PFSK-1 (cell line): Measurements from ENCODE around the gene HECA.

Experiments used
- FOXP2 ChIP-seq: optimal IDR thresholded peaks from 2 replicates; pipeline ENCODE3; 2011; ENCODE audit warnings: borderline replicate concordance, control low read depth, inconsistent platforms; ENCODE audit not compliant: insufficient read depth; ENCODE audit errors: extremely low read length, extremely low read depth
- POLR2AphosphoS5 ChIP-seq: IDR thresholded peaks from 2 replicates; pipeline ENCODE4 v1.6.1; 2012; ENCODE audit warnings: low read depth, mild to moderate bottlenecking, control low read depth, low read length, moderate library complexity
- SIN3A ChIP-seq: IDR thresholded peaks from 2 replicates; pipeline ENCODE4 v1.6.1; 2012; ENCODE audit warnings: mild to moderate bottlenecking, low read length, moderate library complexity, borderline replicate concordance; ENCODE audit not compliant: insufficient read depth
- TAF1 ChIP-seq: IDR thresholded peaks from 2 replicates; pipeline ENCODE4 v1.6.1; 2012; ENCODE audit warnings: low read length, control low read depth, borderline replicate concordance; ENCODE audit not compliant: insufficient read depth
- TF ChIP-seq, protein P1 (sequence below), 2 experiments: IDR thresholded peaks; 2 replicates each; pipeline versions ENCODE4 v1.6.1 to v1.8.0; 2011 to 2012; ENCODE audit warnings: low read depth in 2 of 2, low read length in 2 of 2, control low read depth in 1 of 2, inconsistent platforms in 1 of 2, mild to moderate bottlenecking in 1 of 2, moderate library complexity in 1 of 2; ENCODE audit not compliant: insufficient read depth in 1 of 2

The HECA gene

DNA sequence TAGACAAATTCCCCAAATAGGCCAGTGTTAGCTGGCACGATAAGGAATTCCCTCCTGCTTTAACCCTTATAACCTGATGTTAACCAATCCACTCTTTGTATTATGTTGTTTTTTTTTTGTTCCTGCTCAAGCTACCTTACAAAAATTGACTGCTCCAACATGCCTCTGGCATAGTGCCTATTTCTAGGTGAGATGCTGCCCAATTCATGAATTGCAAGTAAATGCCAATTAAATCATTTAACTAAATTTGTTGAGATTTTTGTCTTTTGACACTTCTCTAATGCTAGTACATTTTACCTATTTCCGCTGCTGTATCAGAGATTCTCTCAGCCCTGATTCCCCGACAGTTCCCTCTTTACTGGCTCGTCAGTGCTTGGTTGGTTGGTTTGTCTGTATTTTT is 66.5 kb downstream of the HECA start:
- TF ChIP-seq, protein P1, sequence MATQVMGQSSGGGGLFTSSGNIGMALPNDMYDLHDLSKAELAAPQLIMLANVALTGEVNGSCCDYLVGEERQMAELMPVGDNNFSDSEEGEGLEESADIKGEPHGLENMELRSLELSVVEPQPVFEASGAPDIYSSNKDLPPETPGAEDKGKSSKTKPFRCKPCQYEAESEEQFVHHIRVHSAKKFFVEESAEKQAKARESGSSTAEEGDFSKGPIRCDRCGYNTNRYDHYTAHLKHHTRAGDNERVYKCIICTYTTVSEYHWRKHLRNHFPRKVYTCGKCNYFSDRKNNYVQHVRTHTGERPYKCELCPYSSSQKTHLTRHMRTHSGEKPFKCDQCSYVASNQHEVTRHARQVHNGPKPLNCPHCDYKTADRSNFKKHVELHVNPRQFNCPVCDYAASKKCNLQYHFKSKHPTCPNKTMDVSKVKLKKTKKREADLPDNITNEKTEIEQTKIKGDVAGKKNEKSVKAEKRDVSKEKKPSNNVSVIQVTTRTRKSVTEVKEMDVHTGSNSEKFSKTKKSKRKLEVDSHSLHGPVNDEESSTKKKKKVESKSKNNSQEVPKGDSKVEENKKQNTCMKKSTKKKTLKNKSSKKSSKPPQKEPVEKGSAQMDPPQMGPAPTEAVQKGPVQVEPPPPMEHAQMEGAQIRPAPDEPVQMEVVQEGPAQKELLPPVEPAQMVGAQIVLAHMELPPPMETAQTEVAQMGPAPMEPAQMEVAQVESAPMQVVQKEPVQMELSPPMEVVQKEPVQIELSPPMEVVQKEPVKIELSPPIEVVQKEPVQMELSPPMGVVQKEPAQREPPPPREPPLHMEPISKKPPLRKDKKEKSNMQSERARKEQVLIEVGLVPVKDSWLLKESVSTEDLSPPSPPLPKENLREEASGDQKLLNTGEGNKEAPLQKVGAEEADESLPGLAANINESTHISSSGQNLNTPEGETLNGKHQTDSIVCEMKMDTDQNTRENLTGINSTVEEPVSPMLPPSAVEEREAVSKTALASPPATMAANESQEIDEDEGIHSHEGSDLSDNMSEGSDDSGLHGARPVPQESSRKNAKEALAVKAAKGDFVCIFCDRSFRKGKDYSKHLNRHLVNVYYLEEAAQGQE (IDR thresholded peaks at IDR 0.05; ENCODE audit: insufficient read depth in 1 of 2, low read depth in 2 of 2, low read length in 2 of 2), result no peak
- TF ChIP-seq FOXP2 (no peak), POLR2AphosphoS5 (no peak), SIN3A (no peak), TAF1 (no peak)

DNA sequence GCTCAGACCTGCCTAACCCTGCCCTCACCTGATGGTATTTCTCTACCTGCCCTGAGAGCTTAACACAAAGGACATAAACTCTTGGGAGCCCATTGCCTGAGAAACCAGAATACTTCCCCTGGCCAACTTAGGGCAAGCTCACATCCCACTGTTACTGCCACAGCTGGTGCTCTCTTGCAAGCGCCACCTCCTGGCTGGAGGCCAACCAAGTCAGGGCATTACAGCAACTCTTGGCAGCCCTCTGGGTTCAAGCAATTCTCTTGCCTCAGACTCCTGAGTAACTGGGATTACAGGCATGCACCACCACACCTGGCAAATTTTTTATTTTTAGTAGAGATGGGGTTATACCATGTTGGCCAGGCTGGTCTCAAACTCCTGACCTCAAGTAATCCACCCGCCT is 70.1 kb downstream of the HECA start:
- TF ChIP-seq SIN3A (no peak), POLR2AphosphoS5 (no peak)

- TF ChIP-seq FOXP2 (no peak), TAF1 (no peak)
Observed at GRCh38 chr6:139205843-139206242, 71.0 kb downstream of the HECA start.

GRCh38 chr6:139219271-139219729 is 84.4 kb downstream of the HECA start:
- no peak for TF ChIP-seq SIN3A
- TF ChIP-seq FOXP2, result peak; percentile 57

DNA sequence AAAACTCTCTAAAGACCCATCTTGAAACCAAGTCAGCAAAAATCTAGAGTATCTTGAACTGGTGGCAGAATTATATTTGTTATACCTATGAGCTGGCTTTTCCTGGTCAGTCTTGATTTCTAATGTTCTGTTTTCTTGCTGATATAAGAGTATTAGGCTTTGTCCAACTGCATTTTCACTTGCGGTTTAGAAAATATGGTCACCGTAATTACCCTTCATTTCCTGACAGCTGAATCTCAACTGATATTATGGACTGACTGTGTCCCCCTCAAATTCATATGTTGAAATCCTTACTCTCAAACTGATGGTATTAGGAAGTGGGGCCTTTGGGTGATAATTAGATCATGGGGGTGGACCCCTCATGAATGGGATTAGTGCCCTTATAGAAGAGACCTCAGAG is 84.9 kb downstream of the HECA start:
- no peak for TF ChIP-seq TAF1
- TF ChIP-seq FOXP2, result no peak
- no peak for TF ChIP-seq SIN3A
- TF ChIP-seq POLR2AphosphoS5, result no peak
- TF ChIP-seq, protein P1 (IDR thresholded peaks at IDR 0.05; ENCODE audit: insufficient read depth in 1 of 2, low read depth in 2 of 2, low read length in 2 of 2), result no peak
